OCI-LY7 (cell line): Measurements from ENCODE around the gene AMOTL1.

Experiments used
- EZH2phosphoT487 ChIP-seq: fragments of 200-600 bp; sonication (generic); IDR thresholded peaks from 2 replicates; pipeline ENCODE4 v1.6.1; 2018; ENCODE audit warnings: low read depth, borderline replicate concordance, mild to moderate bottlenecking, mixed run types, antibody characterized with exemption, low read length, moderate library complexity, mixed read lengths
- TF ChIP-seq, protein P1 (sequence below): fragments of 200-600 bp; sonication (generic); conservative IDR thresholded peaks from 2 replicates; pipeline ENCODE4 v1.5.1; 2014; ENCODE audit warnings: mild to moderate bottlenecking, antibody characterized with exemption, low read length, moderate library complexity, mixed read lengths

DNA sequence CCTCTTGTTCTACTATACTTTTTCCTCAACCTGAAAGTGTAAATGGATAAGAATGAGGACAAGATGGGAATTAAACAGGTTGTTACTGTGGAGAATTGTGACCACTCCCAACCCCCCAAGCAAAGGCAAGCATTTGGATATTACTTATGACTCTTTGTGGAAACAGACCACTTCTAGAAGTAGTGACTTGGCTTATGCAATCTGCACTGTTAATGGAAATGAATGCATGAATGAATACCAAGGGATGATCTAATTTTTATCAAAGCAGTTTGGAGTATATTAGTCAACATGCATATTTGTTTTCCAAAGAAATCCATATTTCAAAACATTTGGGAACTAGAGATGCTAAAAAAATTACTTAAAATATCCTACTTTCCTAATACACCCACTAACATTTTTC lies 35.3 kb downstream of the AMOTL1 start:
- TF ChIP-seq, protein P1, sequence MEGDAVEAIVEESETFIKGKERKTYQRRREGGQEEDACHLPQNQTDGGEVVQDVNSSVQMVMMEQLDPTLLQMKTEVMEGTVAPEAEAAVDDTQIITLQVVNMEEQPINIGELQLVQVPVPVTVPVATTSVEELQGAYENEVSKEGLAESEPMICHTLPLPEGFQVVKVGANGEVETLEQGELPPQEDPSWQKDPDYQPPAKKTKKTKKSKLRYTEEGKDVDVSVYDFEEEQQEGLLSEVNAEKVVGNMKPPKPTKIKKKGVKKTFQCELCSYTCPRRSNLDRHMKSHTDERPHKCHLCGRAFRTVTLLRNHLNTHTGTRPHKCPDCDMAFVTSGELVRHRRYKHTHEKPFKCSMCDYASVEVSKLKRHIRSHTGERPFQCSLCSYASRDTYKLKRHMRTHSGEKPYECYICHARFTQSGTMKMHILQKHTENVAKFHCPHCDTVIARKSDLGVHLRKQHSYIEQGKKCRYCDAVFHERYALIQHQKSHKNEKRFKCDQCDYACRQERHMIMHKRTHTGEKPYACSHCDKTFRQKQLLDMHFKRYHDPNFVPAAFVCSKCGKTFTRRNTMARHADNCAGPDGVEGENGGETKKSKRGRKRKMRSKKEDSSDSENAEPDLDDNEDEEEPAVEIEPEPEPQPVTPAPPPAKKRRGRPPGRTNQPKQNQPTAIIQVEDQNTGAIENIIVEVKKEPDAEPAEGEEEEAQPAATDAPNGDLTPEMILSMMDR = no peak
- TF ChIP-seq EZH2phosphoT487 = no peak
